Breast epithelium (tissue), 3 donors: ENCODE data around the gene ZNF320.

Experiments used
- POLR2A ChIP-seq: fragments of 450-650 bp; IDR thresholded peaks from one replicate; pipeline ENCODE4 v1.6.1; 2016; ENCODE audit warnings: antibody characterized with exemption, mild to moderate bottlenecking, moderate library complexity
- POLR2AphosphoS5 ChIP-seq, 3 donors: sonication (generic); formaldehyde crosslinking; IDR thresholded peaks; one replicate each; pipeline ENCODE4 v1.6.1; 2017; ENCODE audit warnings: antibody characterized with exemption in 3 of 3
- TF ChIP-seq, protein P1 (sequence below), 3 donors: fragments of 450-650 bp; IDR thresholded peaks; one replicate each; pipeline ENCODE4 v1.5.1; 2016 to 2017; ENCODE audit warnings: antibody characterized with exemption in 3 of 3, mild to moderate bottlenecking in 3 of 3, moderate library complexity in 3 of 3

DNA sequence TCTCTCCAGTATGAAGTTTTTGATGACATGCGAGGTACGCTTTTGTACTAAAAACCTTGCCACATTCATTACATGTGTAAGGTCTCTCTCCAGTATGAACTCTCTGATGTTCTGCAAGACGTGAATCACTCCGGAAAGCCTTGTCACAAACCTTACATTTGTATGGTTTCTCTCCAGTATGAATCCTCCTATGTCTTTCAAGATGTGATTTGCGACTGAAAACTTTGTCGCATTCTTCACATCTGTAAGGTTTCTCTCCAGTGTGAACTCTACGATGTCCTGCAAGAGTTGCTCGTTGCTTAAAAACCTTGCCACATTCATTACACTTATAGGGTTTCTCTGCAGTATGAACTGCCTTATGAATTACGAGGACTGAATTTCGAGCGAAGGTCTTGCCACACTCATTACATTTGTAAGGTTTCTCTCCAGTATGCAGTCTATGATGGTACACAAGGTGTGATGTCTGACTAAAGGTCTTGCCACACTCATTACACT, 16.5 kb downstream of the ZNF320 start:
- no peak for TF ChIP-seq POLR2A
- TF ChIP-seq, protein P1, sequence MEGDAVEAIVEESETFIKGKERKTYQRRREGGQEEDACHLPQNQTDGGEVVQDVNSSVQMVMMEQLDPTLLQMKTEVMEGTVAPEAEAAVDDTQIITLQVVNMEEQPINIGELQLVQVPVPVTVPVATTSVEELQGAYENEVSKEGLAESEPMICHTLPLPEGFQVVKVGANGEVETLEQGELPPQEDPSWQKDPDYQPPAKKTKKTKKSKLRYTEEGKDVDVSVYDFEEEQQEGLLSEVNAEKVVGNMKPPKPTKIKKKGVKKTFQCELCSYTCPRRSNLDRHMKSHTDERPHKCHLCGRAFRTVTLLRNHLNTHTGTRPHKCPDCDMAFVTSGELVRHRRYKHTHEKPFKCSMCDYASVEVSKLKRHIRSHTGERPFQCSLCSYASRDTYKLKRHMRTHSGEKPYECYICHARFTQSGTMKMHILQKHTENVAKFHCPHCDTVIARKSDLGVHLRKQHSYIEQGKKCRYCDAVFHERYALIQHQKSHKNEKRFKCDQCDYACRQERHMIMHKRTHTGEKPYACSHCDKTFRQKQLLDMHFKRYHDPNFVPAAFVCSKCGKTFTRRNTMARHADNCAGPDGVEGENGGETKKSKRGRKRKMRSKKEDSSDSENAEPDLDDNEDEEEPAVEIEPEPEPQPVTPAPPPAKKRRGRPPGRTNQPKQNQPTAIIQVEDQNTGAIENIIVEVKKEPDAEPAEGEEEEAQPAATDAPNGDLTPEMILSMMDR (IDR thresholded peaks at IDR 0.05), result no peak
- no peak for TF ChIP-seq POLR2AphosphoS5 (IDR thresholded peaks at IDR 0.05)
